Activated gamma-delta T cell (primary cell): ENCODE data around the gene SPEG.

Experiments used
- DNase-seq: peaks from one replicate; lab custom pipeline; 2025; lab: John Stamatoyannopoulos, UW

Gene SPEG

DNA sequence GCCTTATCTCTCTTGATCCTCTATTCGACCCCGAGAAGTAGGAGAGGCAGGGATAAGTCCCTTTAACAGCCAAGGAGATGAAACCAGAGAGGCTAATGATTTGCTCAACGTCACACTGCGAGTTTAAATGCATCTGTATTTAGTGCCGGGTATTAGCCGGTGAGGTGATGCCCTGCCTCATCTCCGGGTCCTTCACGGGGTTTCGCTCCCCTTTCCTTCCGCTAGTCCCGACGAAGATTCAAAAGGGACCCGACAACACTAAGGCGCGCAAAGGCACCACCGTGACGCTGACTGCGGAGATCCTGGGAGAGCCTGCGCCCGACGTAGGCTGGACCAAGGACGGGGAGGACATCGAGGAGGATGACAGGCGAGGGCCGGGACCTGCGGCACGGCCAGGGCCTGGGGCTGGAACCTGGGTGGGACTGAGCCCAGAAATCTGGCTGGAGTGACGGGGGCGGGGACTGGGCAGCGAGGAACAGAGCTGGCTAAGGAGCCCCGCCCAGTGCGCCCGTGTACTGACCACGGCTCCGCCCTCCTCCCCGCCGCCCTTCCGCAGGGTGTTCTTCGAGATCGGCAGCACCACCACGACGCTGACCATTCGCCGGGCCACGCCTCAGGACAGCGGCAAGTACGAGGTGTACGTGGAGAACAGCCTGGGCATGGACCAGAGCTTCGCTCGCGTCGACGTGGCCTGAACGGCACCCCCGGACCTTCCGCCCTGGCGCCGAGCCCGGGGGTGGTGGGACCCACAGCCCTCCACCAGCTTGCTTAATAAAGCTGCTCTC lies 63.0 kb downstream of the SPEG start:
- DNase-seq: no peak

- DNase-seq: peak; percentile 49
Measured at GRCh38 chr2:219498280-219499057, 63.8 kb downstream of the SPEG start, which contains the start of gene GMPPA. TSS of gene GMPPA (plus strand) at chr2:219498891. CDS start at chr2:219499976, 1,085 bp downstream.

- no peak for DNase-seq
Measured at GRCh38 chr2:219499058-219499307, 64.3 kb downstream of the SPEG start.

GRCh38 chr2:219499555-219499954 lies 64.9 kb downstream of the SPEG start:
- no peak for DNase-seq

GRCh38 chr2:219500135-219500534 lies 65.5 kb downstream of the SPEG start:
- DNase-seq: no peak

GRCh38 chr2:219501849-219502248 lies 67.2 kb downstream of the SPEG start:
- DNase-seq: no peak

GRCh38 chr2:219502618-219503017 lies 68.0 kb downstream of the SPEG start:
- no peak for DNase-seq

DNA sequence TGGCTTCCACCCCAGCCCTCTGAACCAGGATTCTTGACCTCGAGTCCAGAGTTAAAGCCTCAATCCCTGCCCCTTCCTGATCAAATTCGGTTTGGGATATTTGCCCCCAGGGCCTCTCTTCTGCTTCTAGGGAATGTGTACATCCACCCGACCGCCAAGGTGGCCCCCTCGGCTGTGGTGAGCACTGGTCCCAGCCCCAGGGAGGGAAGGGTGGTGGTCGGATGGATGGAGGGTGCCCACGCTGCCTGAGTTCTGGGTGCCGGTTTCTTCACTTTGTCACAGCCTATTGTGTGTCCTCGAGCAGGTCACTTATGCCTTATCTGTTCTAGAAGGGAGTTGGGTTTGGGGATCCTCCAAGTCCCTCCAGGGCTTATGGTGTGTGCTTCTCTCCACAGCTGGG lies 70.9 kb downstream of the SPEG start:
- DNase-seq: no peak

- DNase-seq: no peak
Measured at GRCh38 chr2:219506153-219506801, 71.6 kb downstream of the SPEG start.

GRCh38 chr2:219506802-219507526 lies 72.3 kb downstream of the SPEG start:
- no peak for DNase-seq

- DNase-seq: no peak
Measured at GRCh38 chr2:219507581-219508443, 73.2 kb downstream of the SPEG start.

DNA sequence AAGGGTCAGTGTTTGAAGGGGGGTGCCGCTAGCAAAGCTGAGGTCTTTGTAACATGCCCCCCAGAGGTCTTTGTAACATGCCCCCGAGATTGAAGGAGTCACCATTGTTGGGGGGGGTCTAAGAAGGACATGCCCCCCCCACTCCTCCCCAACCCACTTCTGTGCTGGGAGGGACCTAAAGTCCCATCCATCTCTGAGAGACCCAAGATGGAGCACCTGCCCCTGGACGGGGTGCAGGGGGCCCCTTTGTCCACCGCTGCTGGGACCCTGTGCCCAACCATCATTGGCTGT lies 73.7 kb downstream of the SPEG start:
- DNase-seq: no peak

- no peak for DNase-seq
Measured at GRCh38 chr2:219508971-219509779, 74.5 kb downstream of the SPEG start.

DNA sequence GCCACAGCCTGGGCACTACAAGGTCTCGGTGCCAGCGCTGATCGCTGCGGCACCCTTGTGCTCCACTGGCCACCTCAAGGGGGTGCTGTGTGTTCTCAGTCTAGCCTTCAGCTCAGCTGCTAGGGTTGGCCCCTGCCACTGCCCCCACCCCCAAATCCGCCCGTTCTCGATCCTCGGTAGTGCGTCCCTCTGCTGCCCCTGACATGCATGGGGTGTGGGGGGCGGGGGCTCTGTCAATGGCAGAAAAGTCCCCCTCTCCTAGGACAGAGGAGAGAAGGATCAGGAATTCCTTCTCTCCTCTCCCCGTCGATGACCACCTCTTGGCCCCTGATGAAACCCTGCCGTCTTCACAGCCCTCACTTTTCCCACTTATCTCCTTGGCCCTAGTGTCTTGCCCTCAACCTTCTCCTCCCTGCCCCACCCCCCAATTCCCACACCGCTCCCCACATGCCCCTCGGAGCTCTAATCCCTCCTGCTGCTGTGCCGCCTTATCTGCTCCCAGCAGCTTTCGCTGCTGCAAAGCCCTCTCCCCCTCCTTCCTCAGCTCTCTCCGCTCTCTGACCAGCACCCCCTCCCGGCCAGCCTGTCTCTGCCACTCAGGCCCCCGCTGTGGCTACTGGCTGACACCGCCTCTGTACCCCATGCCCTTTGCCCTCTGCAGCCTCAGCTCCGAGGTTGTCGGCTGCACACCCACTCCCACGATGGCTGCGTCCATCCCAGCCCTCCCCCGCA lies 75.3 kb downstream of the SPEG start:
- no peak for DNase-seq

GRCh38 chr2:219510512-219511135 lies 76.0 kb downstream of the SPEG start:
- no peak for DNase-seq

- DNase-seq: no peak
Measured at GRCh38 chr2:219511547-219512325, 77.1 kb downstream of the SPEG start.

GRCh38 chr2:219512524-219513216 lies 78.0 kb downstream of the SPEG start:
- no peak for DNase-seq

DNA sequence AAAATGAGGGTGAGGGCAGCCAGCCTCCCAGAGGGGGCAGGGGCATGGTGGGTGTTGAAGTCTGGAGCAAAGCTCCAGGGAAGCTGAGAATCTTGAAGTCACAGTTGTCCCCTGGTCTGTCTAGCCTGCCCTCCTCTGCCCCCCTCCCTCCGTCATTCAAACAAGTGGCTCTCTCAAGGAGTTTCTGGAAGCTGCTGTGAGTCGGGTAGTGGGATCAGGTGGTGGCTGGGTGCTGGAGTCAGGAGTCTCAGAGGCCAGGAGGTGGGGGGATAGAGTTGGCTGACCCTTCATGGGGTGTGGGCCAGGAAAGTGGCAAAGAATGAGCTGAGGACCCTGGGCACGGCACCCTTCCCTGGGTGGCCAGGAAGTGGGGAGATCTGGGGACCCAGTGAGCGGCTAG lies 79.1 kb downstream of the SPEG start:
- DNase-seq: no peak
